ENCODE results near the gene ERGIC1.

The ERGIC1 gene

DNA sequence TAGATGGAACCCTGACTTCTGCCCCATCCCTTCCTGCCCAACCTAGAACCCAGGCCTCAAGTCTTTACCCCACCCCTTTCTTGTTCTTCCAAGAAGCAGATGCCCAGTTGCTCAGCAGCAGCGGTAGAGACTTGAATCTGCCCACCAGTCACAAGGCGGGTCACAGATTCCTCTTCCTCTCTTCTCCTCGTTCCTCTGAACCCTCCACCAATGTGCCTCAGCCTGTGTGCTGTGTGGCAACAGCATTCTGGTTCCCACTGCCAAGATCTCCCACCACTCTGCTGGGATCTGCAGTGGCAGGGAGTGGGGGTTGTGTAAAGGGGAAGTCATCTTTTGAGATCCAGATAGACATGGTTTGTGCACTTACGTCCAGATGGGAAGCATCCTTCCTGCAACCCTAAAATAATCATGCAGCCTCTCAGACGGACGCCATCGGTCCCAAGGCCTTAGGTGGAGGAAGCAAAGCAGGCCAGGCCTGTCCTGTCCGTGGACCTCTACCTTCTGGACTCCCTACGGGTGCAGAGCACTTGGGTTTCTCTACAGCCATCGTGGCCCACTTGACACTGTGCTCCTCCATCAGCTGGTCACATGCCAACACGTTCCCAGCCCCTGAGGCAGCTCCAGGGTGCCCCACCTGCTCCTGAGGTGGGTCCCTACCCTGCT is 117.5 kb downstream of the ERGIC1 start:
- no peak for DNase-seq

DNA sequence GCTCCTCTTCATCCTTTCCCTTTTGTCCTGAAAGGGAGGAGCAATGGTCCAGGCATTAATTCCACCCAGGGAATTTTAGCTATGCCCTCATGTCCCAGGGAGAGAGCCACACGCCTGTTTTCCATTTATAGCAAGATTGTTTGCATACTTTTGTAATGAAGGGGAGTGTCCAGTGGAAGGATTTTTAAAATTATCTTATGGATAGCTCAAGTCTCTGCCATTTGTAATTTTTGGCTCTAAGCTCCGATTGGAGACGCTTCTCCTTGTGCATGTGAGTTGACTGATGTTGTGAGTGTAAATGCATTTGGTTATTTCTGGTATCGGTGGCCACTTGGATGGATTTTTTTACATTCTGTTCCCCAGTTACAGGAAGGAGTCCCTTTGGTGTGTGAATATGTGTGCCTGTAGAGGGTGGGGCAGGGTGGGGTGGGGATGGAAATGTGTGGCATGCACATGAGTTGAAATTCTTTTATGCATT is 118.0 kb downstream of the ERGIC1 start:
- DNase-seq, result no peak

GRCh38 chr5:172953776-172954675 is 120.0 kb downstream of the ERGIC1 start:
- DNase-seq, result no peak

GRCh38 chr5:172954751-172955159 is 120.7 kb downstream of the ERGIC1 start:
- DNase-seq, result no peak

DNA sequence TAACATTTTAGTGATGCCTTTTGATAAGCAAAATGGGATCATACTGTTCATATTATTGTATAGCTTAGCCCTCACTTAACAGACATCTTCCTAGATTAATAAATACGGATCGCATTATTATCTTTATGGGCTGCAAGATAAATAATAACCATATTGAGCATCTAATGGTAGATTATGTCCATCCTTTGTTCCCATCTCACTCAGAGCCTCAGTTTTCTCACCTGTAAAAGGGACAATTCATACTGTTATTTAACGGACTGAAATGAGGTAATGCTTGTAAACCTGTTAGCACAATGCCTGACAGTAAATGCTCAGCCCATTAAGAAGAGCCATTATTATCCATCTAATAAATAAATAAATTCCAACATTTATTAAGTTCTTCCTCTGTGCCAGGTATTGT is 122.2 kb downstream of the ERGIC1 start:
- no peak for DNase-seq

DNA sequence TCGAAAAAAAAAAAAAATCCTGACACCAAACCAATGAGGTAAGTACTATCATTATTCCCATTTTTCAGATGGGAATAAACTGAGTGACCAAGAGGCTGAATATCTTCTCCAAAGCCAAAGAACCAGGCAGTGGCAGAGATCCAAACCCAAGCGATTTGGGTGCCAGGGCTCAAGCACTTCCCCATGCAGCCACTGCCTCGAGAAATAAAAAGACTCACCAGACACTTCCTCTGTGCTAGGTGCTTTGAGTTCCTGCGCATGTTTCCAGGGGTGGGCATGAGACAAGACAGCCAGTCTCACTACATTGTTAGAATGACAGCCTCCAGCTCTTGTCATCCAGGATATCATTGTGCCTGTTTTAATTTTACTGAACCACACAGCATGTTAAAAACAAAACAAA is 122.9 kb downstream of the ERGIC1 start:
- DNase-seq, result no peak

DNA sequence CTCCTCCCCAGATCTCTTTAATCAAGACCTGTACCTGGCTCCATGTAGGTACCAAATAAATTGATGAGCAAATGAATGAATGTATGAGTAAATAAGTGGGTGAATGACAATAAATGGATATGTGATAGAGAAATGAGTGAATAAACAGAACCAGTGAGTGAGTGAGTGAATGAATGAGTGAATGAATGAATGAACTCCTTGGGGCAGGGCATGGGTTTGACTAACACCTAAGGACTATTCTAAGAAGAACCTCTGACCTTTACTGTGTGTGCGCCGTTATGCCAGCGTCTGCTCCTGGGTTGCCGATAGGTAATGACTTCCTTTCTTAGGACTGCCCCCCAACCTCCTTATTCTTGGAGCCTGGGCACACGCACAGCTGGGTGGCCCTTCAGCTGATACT is 123.4 kb downstream of the ERGIC1 start:
- no peak for DNase-seq

DNA sequence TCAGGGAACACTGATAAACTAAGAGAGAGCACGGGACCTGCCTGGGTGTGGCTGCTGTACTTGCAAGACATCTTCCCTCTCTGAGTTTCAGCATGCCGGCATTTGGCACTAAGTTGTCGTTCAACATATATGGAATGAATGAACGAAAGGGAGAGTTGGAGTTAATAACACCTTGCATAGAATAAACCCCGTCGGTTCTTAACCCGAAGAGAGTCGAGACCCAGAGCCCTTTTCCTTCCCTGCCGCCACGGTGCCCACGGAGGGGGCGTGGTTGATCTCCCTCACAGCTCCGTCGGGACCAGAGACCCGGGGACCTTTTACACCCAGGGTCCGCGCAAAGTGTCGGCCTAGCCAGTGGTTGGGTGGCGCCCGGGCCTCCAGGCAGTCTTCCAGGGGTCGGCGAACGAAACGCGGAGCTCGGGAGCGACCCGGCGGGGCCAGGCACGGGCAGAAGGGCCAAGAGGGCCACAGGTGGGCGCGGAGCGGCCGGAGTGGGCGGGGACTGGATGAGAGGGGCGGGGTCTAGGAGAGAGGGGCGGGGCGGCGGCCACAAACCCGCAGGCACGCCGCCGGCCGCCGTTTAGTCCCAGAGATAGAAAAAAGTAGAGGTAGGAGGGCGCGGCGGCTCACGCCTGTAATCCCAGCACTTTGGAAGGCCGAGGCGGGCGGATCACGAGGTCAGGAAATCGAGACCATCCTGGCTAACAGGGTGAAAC is 124.4 kb downstream of the ERGIC1 start:
- peak; percentile 76 for DNase-seq

- DNase-seq, result no peak
These were observed 126.1 kb downstream of the ERGIC1 start for GRCh38 chr5:172959824-172960799.

DNA sequence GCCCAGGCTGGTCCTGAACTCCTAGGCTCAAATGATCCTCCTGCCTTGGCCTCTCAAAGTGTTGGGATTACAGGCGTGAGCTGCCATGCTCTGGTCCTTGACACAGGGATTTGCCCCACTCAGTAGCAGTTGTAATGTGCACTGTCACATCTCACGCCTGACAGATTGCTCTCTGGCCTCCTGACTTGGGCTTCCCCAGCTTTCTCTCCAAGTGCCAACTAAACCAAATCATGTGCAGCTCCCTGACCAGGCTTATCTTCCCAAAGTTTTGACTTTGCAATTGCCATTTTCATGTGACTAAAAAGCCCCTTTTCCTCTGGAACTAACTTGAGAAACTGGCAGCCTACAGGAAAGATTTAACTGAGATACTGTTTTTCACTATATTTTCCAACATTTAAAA is 135.9 kb downstream of the ERGIC1 start:
- DNase-seq, result no peak

DNA sequence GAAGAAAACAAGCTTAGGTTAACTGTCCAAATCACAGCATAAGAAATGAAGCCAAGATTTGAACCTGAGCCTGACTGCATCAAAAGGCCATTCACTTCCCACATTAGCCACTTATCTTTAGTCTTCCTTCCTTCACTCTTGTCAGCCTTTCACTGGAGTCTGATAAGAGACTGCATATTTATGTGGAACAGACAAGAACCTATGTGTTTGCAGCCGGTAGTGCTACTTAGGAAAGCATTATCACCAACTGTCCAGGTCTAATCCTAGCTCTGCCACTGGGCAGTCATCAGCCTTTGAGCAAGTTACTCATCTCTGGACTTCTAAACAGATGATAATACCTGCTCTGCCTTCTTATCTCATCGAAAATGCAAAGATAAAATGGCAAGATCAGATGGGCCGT is 137.4 kb downstream of the ERGIC1 start:
- DNase-seq, result no peak

DNA sequence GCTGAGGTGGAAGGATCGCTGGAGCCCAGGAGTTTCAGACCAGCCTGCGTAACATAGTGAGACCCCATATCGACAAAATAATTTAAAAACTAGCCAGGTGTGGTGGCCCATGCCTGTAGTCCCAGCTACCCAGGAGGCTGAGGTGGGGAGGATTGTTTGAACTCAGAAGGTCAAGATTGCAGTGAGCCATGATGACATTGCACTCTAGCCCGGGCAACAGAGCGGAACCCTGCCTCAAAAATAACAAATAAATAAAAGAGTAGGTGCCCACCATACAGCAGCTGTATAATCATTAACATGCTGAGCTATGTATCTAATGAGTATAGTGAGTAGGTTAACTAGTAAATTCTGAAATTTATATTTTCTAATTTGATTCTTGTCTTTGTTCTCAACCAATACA is 138.5 kb downstream of the ERGIC1 start:
- no peak for DNase-seq

DNA sequence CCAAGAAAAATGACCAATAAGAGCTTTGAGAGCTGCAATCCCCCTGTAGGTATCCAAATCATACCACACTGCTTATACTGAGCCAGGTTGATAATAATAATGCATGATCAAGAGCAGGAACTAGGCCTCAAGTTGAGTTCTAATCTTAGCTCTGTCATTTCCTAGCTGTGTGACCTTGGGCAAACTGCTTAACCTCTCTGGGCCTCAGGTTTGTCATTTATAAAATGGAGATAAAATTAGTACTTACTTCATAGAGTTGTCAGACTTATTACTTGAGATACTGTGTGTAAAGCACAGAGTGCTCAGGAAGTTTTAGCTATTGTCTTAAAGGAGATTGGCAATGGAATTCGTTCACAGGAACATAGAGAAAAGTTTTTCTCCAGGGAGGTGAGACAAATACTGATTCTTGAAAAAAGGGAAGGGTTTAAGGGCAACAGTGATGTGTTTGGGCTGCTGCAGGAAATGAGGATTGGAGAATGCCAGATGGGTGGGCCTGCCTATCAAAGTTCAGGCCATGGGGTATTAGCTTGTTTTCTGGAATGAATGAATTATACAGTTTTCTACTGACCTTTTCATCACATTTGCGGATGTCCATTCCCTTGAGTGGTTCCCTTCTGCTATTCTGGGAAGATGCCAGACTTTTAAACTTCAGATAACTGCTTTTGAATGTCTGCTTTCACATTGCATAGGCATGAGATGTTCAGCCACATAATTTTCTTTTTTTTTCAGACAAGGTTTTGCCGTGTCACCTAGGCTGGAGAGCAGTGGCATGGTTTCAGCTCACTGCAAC is 139.3 kb downstream of the ERGIC1 start:
- no peak for DNase-seq

DNA sequence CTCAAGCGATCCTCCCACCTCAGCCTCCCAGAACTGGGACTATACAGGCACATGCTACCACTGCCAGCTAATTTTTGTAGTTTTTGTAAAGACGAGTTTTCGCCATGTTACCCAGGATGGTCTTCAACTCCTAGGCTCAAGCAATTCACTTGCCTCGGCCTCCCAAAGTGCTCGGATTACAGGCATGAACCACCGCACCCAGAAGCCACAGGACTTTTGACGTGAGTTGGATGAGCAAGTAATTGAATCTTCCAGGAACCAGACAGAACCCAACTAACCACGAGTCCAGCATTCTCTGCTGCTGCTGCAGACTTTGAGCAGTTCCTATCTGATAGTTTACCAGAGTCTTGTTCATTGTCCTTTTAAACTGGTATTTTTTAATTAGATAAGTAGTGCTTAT is 139.9 kb downstream of the ERGIC1 start:
- DNase-seq, result no peak

- no peak for DNase-seq
These were observed 141.2 kb downstream of the ERGIC1 start for GRCh38 chr5:172975289-172975688.

- no peak for DNase-seq
These were observed 145.7 kb downstream of the ERGIC1 start for GRCh38 chr5:172979778-172980177.

DNA sequence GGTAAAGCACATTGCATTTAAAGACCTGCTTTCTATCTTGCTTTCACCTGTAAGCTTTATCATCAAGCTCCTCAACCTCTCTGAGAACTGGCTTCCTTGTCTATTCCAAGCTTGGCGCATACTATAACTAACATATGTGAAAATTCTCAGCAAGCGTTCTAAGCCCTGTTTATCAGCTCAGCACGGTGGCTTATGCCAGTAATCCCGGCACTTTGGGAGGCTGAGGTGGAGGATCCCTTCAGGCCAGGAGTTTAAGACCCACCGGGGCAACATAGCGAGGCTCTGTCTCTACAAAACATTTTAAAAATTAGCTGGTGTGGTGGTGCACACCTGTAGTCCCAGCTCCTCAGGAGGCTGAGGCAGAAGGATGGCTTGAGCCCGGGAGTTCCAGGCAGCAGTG is 147.9 kb downstream of the ERGIC1 start:
- no peak for DNase-seq

GRCh38 chr5:172983542-172984243 is 149.6 kb downstream of the ERGIC1 start, which contains the start of gene ATP6V0E1:
TSS of gene ATP6V0E1 (plus strand) at chr5:172983771. CDS start at chr5:172983861, 90 bp downstream.
- peak; percentile 95 for DNase-seq

DNA sequence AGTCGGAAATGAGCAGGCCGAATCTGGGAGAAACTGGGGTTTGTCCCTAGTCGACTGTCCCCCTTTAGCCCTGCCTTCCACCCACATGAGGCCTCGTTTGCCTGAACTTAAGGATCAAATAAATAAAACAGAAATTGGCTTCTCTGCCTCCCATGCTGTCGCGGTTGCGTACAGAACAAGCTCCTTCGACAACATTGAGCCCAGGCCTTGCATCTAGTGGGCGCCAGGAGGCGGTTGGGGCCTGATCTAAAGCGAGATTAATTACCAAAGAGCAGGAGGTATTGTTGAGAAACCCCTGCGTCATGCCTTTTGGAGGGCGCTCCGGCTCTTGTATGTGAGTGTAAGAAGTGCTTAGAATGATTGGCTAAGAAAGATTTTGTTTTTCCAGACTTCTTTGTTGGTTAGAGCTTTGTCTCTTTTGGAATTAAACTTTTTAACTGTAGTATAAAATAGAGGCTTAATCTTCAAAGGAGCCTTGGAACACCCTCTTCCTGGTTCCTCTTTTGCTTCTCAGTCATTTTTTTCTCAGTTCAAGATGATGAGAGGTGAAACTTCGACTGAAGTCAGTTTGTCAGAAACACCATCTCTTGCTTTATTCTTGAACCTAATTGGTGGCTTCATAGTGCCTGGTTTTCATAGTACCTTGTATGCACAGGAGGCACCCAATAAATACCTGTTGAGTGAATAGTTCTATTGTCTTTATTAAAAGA is 150.3 kb downstream of the ERGIC1 start:
- peak; percentile 90 for DNase-seq

GRCh38 chr5:172985596-172985995 is 151.5 kb downstream of the ERGIC1 start:
- DNase-seq, result no peak

All from RPMI8226 (cell line).